AG08395 (cell line): ENCODE results near the gene ZNF474.
A peak's percentile ranks its signal among the peaks of the same experiment; 100 is the strongest.
"Not testable (repeated sequence)": the region's sequence is repeated elsewhere in the genome, so short reads cannot be mapped to it uniquely, and the experiment has no call there.

Source experiments
- DNase-seq: peaks from one replicate; pipeline ENCODE4 v3.0.0; 2012; ENCODE audit warnings: mixed read lengths, low spot score

The ZNF474 gene

DNA sequence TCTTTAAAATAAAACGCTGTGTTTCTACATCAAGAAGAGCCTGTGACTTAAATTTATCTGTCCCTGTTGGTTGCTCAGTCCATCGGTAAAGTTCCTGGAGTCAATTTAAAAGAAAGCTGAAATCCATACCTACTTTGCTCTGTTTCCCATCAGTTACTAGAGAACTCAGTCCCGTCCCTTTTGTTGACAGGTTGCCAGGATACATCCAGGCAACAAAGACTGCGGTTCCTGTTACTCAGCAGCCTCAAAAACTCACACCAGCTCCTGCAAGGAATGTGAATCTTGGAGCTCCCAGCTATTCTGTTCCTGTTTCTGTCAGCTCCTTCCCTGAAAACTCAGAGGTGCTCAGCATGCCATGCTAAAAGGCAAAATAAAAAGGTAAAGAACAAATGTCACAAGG lies at the start of gene ZNF474:
Gene ZNF474, plus strand, starts transcription at position 241 of the 400 bp plus-strand sequence. CDS start 22,445 bp downstream, outside the sequence.
- DNase-seq: peak; percentile 89

DNA sequence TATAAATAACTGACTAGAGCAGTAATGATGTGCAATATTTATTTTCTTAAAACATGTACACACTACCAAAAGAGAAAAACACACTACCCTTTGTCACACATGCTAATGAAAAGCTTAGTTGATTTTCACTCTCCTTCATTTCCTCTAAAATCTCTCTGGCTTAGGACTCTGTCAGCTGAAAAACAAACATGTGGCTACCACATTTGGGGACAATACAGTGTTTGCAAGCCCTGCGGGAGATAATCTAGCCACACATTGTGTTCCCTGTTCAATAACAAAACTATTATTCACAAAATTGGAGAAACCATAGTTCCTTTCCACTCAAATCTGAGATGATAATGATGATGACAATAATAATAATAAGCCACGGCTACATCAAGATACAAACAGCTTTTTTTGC lies 47.8 kb upstream of the ZNF474 start:
- DNase-seq: no peak

DNA sequence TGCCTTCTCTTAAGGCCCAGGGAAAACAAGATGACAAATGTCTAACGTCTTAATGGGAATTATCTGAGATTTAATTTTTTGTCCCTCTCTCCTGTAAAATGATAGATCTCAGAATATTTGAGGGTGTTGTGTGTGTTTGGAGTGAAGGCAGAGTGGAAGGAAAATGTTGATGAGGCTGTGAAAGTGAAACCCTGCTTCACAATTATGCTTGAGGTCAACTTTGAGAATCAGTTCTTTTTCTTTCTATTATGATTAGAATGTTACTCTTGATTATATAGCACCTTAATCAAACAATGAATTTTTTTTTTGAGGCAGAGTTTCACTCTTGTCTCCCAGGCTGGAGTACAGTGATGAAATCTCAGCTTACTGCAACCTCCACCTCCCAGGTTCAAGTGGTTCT lies 45.8 kb upstream of the ZNF474 start:
- DNase-seq: no peak

DNA sequence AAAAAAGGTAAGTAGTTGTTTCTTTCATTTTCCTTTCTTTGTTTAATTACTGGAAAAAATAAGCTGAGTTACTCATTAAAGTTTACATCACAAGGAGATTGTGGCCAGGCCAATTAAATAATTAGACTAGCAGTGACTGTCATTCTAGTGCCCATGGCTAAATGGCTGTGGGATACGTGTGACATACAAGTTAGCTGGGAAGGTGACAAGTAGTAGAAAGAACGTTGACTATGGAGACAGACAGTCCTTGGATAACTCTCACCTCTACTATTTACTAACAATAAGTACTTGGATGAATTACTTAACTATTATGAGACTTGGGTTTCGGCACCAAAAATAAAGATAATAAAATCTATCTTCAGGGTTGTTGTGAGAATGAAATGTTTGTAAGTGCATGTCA lies 44.3 kb upstream of the ZNF474 start:
- no peak for DNase-seq

DNA sequence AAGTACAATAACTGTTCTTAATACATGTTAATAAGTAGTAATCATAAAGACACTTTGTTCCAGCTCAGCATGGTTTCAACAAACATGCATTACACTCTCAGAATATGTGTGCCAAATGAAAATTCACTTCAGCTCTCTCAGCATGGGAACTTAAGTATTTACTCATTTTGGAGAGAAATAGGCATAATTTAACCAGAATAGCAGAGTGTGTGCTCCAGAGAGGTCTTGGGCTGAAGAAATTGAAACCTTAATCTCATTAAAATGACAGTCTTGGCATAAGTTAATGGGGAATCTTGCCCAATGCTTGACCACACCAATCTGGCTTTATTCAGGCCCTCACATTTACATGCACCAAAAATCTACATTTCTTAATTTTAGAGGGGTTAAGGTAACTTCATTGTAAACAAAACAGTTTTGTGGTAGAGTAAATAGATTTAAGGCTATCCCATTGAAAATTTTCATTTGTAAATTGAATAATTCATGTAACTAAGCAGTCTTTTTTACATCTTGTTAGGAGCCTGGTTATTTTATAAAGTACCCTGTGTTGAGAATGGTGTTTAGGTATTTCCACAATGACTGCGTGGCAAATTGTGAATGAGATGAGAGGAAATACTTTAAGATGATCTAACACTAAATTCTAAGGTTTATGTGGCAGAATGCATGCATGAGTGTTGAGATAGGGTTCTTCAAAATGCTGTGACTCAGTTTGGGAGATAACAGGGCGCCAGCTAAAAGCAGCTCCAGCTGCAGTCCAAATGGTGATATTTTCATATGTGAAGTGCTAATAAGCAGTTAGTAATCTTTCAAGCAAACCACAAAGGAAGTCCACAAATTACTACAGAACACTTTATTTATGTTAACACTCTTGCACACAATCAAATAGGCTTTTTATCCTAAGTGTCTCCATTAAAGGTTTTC lies 40.0 kb upstream of the ZNF474 start:
- DNase-seq: peak; percentile 59

DNA sequence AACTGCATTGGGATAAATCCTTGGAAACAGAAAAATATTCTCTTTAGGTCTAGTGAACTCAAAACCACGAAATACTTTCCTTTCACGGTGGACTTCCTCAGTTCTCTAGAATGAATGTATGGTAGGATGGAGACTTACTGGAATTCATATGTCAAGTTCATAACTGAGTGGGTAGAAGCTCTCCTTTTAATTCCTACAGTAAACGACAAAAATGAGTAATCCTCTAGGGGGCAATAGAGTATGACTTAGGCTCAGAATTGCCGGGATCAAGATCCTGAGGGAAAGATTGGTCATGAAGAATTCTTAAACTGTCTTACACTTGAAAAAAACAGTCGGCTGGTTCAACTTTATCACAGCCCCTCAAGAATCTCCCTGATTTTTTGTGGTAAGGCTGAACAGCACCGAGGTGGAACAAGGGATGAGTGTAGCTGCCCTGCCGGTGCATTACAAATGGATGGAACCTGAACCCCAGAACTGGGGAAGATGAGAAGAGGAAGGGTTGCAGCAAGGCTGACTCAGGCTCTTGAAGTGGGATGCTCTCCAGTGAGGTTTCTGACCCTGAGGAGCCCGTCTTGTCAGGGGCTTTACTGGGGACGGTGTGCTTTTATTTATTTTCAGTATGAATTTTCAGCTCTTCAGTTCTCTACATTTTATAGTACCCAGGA lies 37.3 kb upstream of the ZNF474 start:
- DNase-seq: peak; percentile 37

DNA sequence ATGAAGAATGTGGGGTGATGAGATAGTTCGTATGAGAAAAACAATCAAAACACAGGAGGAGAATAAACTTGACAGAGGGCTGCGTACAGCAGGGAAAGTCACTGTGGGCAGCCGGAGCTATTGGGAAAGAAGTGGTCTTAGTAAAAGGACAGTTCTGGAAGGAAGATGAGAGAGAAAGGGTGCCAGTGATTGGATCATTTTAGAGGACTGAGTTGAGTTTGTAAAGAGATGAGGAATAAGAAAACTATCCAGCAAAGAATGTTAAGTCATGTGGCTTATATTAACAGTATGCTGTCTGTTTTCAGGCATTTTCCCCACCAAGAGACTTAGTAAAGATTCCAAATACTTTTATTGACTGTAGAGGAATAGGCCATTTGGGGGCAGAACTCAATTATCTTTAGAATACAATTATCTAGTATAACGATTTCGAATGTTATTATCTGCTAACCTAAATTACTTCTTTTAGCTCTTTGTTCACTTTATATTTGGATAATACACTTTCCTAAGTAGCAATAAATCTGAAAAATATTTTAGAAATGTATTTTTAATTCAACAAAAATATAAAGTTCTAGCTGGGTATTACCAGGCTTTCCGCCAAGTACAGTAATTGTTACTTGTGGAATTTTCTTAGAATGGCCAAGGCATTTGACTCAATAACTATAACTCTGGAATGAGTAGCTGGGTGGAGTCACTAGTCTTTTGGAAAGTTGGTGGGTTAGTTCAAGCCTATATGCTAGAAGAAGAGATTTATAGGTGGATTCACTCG lies 35.7 kb upstream of the ZNF474 start:
- DNase-seq: peak; percentile 78

DNA sequence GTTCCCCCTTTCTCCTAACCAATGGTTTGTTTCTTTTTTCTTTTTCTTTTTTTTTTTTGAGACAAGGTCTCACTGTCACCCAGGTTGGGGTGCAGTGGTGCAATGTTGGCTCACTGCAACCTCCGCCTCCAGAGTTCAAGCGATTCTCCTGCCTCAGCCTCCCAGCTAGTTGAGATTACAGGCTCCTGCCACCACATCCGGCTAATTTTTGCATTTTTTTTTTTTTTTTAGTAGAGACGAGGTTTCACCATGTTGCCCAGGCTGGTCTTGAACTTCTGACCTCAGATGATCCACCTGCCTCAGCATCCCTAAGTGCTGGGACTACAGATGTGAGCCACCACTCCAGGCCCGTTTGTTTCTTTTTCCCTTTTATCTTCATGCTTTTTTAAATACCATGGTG lies 35.1 kb upstream of the ZNF474 start:
- not testable (repeated sequence) for DNase-seq

DNA sequence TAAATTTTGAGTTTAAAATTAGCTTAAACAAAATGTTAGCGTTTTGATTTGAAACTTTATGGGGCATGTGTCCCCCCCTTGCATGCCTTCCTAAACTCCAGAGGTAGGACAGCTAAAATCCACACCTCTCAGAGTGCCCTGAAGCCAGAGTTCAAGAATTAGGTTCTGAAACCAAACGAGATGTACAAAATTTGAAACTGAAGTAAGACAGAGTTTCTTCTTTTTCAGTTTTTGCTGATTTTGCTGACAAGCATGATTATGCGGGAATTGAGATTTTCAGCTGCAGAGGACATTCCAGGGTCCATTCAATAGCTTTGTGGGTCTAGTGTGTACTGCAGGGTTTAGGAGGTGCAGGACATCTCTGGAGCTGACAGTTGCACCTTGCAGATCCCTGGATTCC lies 34.2 kb upstream of the ZNF474 start:
- no peak for DNase-seq

DNA sequence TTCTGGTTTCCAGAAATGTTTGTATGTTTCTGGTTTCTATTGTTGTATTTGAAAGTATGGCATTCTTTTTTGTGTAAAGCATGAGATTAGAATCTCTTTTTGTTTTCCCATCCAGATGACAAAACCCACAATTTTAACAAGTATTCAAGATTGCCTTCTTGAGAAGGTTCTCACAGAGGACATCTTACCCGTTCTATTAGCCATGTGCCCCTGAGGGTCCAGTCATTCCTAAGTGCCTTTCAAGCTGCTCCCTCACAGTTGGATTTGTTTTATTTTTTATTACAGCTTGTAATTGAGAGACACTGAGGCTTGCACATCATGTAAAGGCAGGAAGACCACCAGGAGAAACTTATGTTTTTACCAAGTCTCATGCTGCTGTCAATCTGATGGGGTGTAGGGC lies 32.0 kb upstream of the ZNF474 start:
- DNase-seq: no peak

DNA sequence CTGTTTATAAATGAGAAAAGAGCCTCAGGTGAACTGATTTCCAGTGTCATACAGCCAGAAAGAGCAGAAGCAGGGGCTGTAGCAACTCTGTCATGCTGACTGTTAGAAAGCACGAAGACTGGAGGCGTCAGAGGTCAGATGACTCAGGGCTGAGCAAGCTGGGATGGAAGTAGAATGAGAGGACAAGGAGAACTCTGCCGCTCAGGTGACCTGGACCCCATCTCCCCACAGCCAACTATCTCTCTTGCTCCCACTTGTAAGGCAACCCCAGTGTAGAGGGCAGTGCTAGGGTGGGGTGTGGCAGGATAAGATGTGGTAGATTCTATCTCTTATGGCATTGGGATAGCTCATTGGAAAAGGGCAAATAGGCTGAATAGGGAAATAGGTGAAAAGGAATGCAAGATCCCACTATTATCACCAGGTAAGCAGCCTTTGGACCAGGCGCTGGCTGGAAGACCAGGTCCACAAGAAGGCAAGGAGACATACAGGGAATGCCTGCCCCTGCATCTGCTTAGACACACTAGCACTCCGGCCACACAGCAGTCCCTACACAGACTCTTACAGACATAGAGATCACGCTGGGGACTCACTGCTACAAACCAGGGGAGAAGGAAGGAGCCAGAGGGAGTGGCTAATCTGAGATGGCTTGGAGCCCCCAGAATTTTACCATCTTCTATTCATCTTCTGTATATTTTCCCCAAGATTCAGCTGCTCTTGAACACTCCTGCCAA lies 30.1 kb upstream of the ZNF474 start:
- DNase-seq: peak; percentile 45

DNA sequence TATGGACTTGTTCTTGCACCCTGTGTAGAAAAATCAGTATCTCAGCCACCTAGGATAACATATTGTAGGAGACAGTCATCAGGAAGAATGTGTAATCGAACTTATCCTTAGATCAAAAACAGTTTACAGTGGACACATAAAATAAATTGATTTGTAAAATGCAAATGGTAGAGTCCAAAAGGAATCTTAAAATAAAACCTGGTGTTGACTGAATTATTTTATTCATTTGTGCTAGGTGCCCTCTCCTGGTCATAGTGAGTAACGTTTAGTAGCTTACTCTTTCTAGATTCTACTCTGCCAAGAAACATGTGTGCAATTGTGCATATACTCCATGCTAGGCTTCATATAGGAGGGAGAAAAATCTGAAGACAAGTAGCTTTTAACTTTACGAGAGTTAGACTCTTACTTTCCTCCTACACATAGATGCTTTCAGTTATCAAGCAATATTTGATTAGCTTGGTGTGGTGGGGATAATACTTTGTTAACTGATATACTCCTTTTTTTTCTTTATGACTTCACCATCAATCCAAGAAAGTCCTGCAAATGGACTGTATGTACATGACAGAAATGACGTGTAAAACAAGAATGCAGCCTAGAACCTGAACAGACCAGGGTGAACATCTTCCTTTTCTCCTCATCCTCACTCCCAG lies 27.6 kb upstream of the ZNF474 start:
- peak; percentile 44 for DNase-seq

DNA sequence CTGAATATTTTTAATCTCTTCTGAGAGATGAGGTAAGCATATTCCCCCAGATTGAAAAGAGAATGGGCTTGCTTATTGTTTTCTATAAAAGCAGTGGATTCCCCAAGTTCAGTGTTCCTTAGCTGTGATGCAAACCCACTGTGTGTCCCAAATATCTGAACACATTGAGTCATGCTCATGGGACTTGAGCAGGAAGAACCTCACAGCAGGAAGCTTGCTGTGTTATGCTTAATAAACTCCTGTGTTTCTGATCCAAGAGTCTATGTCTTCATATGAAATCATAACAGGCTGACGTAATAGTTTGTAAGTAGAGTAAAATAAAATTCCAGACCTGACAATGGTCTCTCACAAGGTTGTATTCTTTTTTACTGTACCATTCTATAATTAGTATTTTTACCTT lies 26.5 kb upstream of the ZNF474 start:
- DNase-seq: no peak

DNA sequence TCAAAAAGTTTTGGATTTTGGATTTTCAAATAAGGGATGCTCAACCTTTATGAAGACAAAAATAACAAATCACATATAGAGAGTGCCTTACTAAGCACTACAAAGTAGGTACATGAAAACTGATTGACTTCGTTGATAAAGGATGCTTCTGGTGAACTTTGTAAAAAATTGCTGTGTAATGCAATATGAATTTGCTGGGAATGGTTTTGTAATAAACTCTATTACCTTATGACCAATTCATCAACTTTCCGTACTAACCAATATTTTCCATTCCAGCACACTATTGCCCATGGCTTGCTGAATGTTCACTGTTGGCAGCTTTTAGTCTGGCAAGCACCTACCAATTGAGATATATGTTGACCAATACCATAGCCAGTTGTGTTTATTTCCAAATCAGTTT lies 23.4 kb upstream of the ZNF474 start:
- no peak for DNase-seq

DNA sequence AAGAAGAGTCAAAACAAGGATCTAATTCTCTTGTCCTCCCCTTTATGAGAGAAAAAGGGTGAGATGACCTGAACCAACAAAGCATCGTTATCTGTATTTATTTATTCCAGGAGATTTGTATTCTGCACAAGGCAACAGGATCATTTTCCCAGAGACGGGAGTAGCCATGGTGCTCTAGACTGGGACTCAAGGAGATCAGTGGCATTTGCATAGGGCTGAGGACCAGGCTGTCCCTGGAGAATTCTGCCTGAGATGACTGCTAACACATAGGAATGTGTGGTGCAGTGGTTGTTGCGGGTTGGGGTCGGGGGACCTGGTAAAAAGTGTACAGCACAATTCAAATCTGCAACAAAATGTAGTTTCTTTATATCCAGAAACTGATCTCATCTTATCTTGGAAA lies 22.3 kb upstream of the ZNF474 start:
- no peak for DNase-seq

DNA sequence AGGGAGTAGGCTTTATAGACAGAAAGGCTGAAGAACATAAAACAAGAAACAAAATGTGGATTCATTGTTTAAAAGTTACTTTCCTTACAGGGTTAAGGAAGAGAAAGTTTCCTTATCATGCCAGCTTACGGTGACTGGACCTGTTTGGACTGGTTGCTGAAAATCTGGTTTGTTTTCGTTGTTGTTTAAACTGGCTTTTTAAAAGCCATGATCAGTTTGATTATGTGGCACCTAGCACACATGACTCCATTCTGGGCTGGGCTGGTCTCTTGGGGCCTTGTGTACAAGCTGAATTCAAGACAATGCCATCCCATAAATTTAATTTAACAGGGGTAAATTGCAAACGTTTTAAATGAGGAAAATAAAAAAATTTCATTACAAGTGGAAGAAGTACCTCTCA lies 18.4 kb upstream of the ZNF474 start:
- no peak for DNase-seq

DNA sequence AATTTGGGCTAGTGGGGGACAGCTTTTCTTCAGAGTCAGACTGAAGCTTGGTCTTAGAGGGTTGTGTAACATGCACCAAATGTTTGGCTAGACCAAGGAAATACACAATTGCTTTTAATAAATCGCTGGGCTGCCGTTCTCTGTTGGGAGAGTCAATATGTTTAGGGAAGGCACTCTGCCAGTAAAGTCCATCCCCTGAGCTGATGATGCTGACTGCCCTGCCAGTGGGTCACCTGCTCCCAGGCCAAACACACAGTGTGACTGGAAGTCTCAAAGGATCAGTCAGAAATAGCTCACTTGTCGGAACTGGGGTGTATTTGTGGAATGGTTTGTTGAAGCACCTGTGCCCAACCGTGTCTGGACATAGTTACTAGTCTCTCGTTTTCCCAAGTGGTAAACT lies 17.9 kb upstream of the ZNF474 start:
- DNase-seq: no peak

DNA sequence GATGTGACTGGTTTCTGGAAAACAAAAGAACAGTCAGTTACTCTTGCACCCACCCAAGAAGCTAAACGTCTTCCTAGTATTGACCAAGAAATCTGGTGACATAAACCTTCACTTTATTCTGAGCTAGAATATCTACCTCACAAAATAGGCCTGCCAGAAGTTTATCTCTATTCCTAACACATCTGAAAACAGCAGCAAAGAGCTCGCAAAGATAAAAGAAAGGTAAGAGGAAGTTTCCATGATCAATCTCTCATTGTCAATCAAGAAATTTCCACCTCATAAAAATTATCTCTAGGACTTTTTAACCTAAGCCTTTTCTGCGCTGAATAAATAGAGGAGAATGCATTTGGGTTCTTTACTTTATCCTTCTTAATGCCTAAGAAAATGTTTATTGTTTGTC lies 17.3 kb upstream of the ZNF474 start:
- DNase-seq: no peak

DNA sequence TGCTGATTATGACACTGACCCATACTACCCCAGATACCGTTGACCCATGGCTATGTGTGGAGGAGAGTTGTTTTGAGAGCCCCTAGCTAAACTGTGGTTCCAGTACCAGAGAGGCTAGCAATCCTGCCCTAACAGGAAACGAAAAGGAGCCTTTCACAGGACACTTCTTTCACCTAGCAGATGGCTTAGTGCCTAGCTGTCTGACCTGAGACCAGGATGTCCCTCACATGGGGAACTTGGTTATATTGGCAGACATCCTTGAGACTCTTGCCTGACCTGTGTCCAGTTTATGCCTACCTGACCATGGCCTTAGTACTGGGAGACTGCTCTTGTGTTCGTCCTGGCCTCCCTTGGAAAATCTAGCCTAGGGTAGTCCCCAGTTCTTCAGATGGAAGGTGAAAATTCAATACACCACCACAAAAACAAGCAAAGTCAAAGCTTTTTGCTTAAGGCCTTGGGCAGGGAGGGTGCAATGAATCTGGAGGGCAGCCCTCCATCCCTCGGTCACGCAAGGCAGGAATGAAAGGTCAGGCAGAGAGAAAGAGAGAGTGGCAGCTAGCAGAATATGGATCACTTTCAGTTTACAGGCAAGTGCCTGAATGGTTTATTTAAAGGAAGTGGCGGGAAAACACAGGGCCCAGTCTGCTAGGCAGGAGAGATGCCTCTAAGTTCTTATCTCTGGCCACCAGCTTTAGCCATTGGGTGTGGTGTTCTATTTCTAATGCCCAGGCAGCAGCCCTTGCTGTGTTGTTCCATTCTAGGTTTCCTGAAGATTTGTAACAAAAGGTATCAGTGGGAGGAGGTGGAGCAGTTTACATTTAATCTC lies 16.4 kb upstream of the ZNF474 start:
- DNase-seq: no peak

DNA sequence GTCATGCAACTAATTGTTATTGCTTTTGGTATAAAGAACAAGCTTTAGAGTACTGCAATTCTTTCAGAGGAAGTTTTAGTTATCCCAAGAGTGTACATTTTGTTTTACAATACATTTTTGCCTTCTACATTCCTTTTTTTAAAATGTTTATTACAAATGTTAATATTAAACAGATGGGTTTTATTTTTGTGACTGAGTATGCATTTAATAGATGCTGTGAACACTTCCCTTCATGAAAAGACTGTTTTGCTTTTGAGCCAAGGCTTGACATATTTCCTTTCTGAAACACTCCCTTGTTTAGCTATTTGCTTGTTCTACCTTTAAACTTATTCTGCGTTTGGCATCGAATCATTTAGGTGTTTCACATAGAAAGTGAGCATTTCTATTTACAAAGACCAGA lies 14.8 kb upstream of the ZNF474 start:
- no peak for DNase-seq
